GM19025 (cell line): Measurements from ENCODE around the gene COQ3.

Source experiments
- ATAC-seq: cut with Tn5 transposase; IDR thresholded peaks from one replicate; pipeline ENCODE4 v1.9.1; 2021; ENCODE audit warnings: mild to moderate bottlenecking, low read depth, moderate library complexity; ENCODE audit not compliant: unreplicated experiment

The COQ3 gene

GRCh38 chr6:99393366-99393697, 663 bp downstream of the COQ3 start:
- ATAC-seq = peak; percentile 7

GRCh38 chr6:99390896-99391295, 3.1 kb downstream of the COQ3 start:
- ATAC-seq = no peak

- ATAC-seq = no peak
Observed at GRCh38 chr6:99384507-99384906, 9.5 kb downstream of the COQ3 start.

- ATAC-seq = no peak
Observed at GRCh38 chr6:99378636-99379035, 15.4 kb downstream of the COQ3 start.

- ATAC-seq = no peak
Observed at GRCh38 chr6:99369533-99369932, 24.5 kb downstream of the COQ3 start.

GRCh38 chr6:99366852-99367251, 27.1 kb downstream of the COQ3 start:
- ATAC-seq = no peak

- peak; percentile 85 for ATAC-seq
Observed at GRCh38 chr6:99364026-99364425, 30.0 kb downstream of the COQ3 start.

GRCh38 chr6:99362678-99363268, 31.2 kb downstream of the COQ3 start:
- no peak for ATAC-seq

- no peak for ATAC-seq
Observed at GRCh38 chr6:99359800-99360199, 34.2 kb downstream of the COQ3 start.

GRCh38 chr6:99356641-99357040, 37.4 kb downstream of the COQ3 start:
- no peak for ATAC-seq

GRCh38 chr6:99354983-99355382, 39.0 kb downstream of the COQ3 start:
- no peak for ATAC-seq

- no peak for ATAC-seq
Observed at GRCh38 chr6:99353126-99353525, 40.9 kb downstream of the COQ3 start.

GRCh38 chr6:99350573-99350972, 43.4 kb downstream of the COQ3 start:
- ATAC-seq = no peak

GRCh38 chr6:99349171-99350141, 44.5 kb downstream of the COQ3 start, which contains the start of gene FAXC:
TSS of gene FAXC (minus strand) at chr6:99349674. CDS start at chr6:99349372, 302 bp downstream.
- peak; percentile 62 for ATAC-seq

- ATAC-seq = no peak
Observed at GRCh38 chr6:99348288-99349170, 45.5 kb downstream of the COQ3 start.

- ATAC-seq = no peak
Observed at GRCh38 chr6:99347804-99348203, 46.2 kb downstream of the COQ3 start.

GRCh38 chr6:99346595-99346994, 47.4 kb downstream of the COQ3 start:
- ATAC-seq = no peak

GRCh38 chr6:99345164-99345563, 48.8 kb downstream of the COQ3 start:
- no peak for ATAC-seq

- ATAC-seq = no peak
Observed at GRCh38 chr6:99344289-99344688, 49.7 kb downstream of the COQ3 start.

- no peak for ATAC-seq
Observed at GRCh38 chr6:99341862-99342455, 52.0 kb downstream of the COQ3 start.
